Right lobe of liver (tissue), 6 donors: ENCODE data around the gene RNF217. TPM values are rescaled to one million over a fixed set of nuclear protein-coding genes. Genes with fewer than 3 reads are reported as not detected.
A peak's percentile ranks its signal among the peaks of the same experiment; 100 is the strongest.
"Not testable (repeated sequence)": the region's sequence is repeated elsewhere in the genome, so short reads cannot be mapped to it uniquely, and the experiment has no call there.

Experiments used
- ATAC-seq, 4 donors: fragments of 200-7000 bp; cut with Tn5 transposase; one replicate each; pipeline ENCODE4 v1.9.1; 2020; ENCODE audit warnings: mild to moderate bottlenecking in 4 of 4, moderate library complexity in 4 of 4
- DNase-seq, 3 donors: peaks; one replicate each; pipeline ENCODE4 v3.0.0-alpha.2; 2020
- H3K27ac ChIP-seq, 3 donors: fragments of 200-600 bp; one replicate each; pipeline ENCODE4 v1.8.0; 2022
- H3K27me3 ChIP-seq, 2 donors: fragments of 200-600 bp; one replicate each; pipeline ENCODE4 v1.8.0; 2022
- H3K36me3 ChIP-seq, 4 donors: fragments of 200-600 bp; sonication (generic) in 1 of 4; one replicate each; pipeline versions ENCODE4 v1.5.1 to v1.8.0; 2017 to 2022; ENCODE audit warnings: control low read depth in 1 of 4
- H3K4me1 ChIP-seq, 4 donors: fragments of 200-600 bp; sonication (generic) in 1 of 4; one replicate each; pipeline versions ENCODE4 v1.5.1 to v1.8.0; 2017 to 2022; ENCODE audit warnings: control low read depth in 1 of 4
- H3K4me3 ChIP-seq, 3 donors: fragments of 200-600 bp; one replicate each; pipeline ENCODE4 v1.8.0; 2022
- H3K9me3 ChIP-seq, 4 donors: fragments of 200-600 bp; sonication (generic) in 1 of 4; one replicate each; pipeline versions ENCODE4 v1.5.1 to v1.8.0; 2017 to 2022; ENCODE audit warnings: control low read depth in 1 of 4
- CTCF ChIP-seq, 4 donors: fragments of 200-600 bp in 3 of 4; fragments of 450-650 bp in 1 of 4; IDR thresholded peaks; one replicate each; pipeline versions ENCODE4 v1.5.1 to v1.8.0; 2016 to 2022; ENCODE audit warnings: antibody characterized with exemption in 4 of 4, mild to moderate bottlenecking in 2 of 4
- POLR2A ChIP-seq: fragments of 450-650 bp; IDR thresholded peaks from one replicate; pipeline ENCODE4 v1.6.1; 2017; ENCODE audit warnings: antibody characterized with exemption, mild to moderate bottlenecking
- WGBS: methylation state at CpG from one replicate; pipeline ENCODE4 v1.1.6; 2018; ENCODE audit warnings: low coverage, low lambda C conversion rate; ENCODE audit not compliant: insufficient coverage; ENCODE audit errors: missing lambda C conversion rate; 5-methylcytosine and 5-hydroxymethylcytosine counted together
- intact Hi-C, 2 donors: fragments of 100-400 bp; cut with DNase I; formaldehyde crosslinking; loops; one replicate each; pipeline versions ENCODE4 v1.11.2 to v1.14.1; 2022
- total RNA-seq, 6 experiments: library from RNA; depleted of rRNA in 2 of 6; stranded (reverse); fragments of >200 nt in 2 of 6; fragmentation: NEBNext Ultra II Directional in 3 of 6; extraction: Animal tissue kit (Norgen Biotek cat#: 25700) in 3 of 6; gene quantifications; one replicate each; pipeline versions ENCODE4 v1.1.0 to v1.2.4, GENCODE V29; 2016 to 2023
- donor health status: DM: no; HTN: yes; CAD: no.
- donor health status: DM: no; HTN: no; CAD: no.
- donor health status: DM: no; HTN: no; CAD: no.
- donor health status: DM: no; HTN: yes; CAD: no.
- donor health status: DM: no; HTN: yes; CAD: no.

RNF217 gene
- total RNA-seq, 6 experiments from 2014 or later = 9.8 to 20.7 (median 14.3) TPM

GRCh38 chr6:124964764-124965105, 2.5 kb downstream of the RNF217 start:
- DNase-seq (no peak), ATAC-seq (no peak)
- TF ChIP-seq POLR2A (no peak), CTCF (IDR thresholded peaks at IDR 0.05) (no peak)
- peak overlapping the region; percentile 51 to 79 (median 71) for H3K4me3 ChIP-seq
- H3K4me1 ChIP-seq = peaks cover 0 to 28% (median 6%) of the 10 kb centered on the region in 4 donors
- intact Hi-C loops = no loop called here
- 37% methylated on average over 3 of the region's 3 CpGs for WGBS
- no peaks in the 10 kb centered on the region for H3K36me3 ChIP-seq
- no peaks in the 10 kb centered on the region for H3K27me3 ChIP-seq
- H3K27ac ChIP-seq = peak overlapping the region; percentile 78 to 95 (median 86)
- H3K9me3 ChIP-seq = no peaks in the 10 kb centered on the region

GRCh38 chr6:124965424-124965850, 3.2 kb downstream of the RNF217 start:
- intact Hi-C loops, H3K4me3 ChIP-seq: not testable (repeated sequence)
- peak overlapping the region in 1 of 3 donors; percentile 78 for H3K27ac ChIP-seq

GRCh38 chr6:124967444-124967843, 5.2 kb downstream of the RNF217 start:
- DNase-seq = no peak
- no peak for ATAC-seq
- TF ChIP-seq CTCF (IDR thresholded peaks at IDR 0.05) (no peak), POLR2A (no peak)
- intact Hi-C loops = no loop called here
- no peak overlapping the region for H3K27ac ChIP-seq
- no peaks in the 10 kb centered on the region for H3K27me3 ChIP-seq
- H3K4me1 ChIP-seq = peaks cover 0 to 42% (median 6%) of the 10 kb centered on the region in 4 donors
- no peak overlapping the region for H3K4me3 ChIP-seq
- H3K9me3 ChIP-seq = no peaks in the 10 kb centered on the region
- H3K36me3 ChIP-seq = peaks cover 0 to 5% (median 0%) of the 10 kb centered on the region in 4 donors
- 88% methylated on average over 1 of the region's 1 CpG for WGBS

More at GRCh38 chr6:124965424-124965850, 3.2 kb downstream of the RNF217 start:
- DNase-seq, H3K27me3 ChIP-seq, H3K9me3 ChIP-seq, ATAC-seq, H3K36me3 ChIP-seq: not testable (repeated sequence)
- WGBS = 76% methylated on average over 3 of the region's 3 CpGs
- H3K4me1 ChIP-seq = peaks cover 0 to 34% (median 6%) of the 10 kb centered on the region in 4 donors

GRCh38 chr6:124968401-124968800, 6.2 kb downstream of the RNF217 start:
- Histone ChIP-seq H3K27me3 (no peaks in the 10 kb centered on the region), H3K27ac (no peak overlapping the region), H3K36me3 (peaks cover 0 to 7% (median 0%) of the 10 kb centered on the region in 4 donors), H3K4me1 (peaks cover 0 to 42% (median 6%) of the 10 kb centered on the region in 4 donors), H3K9me3 (no peaks in the 10 kb centered on the region), H3K4me3 (no peak overlapping the region)
- WGBS = 67% methylated on average over 1 of the region's 1 CpG
- no peak for TF ChIP-seq CTCF (IDR thresholded peaks at IDR 0.05)
- no peak for TF ChIP-seq POLR2A
- ATAC-seq (no peak), DNase-seq (no peak)
- intact Hi-C loops = no loop called here

GRCh38 chr6:124970243-124970642, 8.0 kb downstream of the RNF217 start:
- no peaks in the 10 kb centered on the region for H3K9me3 ChIP-seq
- H3K27me3 ChIP-seq = no peaks in the 10 kb centered on the region
- H3K4me1 ChIP-seq = peaks cover 0 to 46% (median 9%) of the 10 kb centered on the region in 4 donors
- no peak overlapping the region for H3K27ac ChIP-seq
- intact Hi-C loops = no loop called here
- H3K4me3 ChIP-seq = no peak overlapping the region
- DNase-seq (no peak), ATAC-seq (peak in 1 of 4 donors; percentile 8)
- 75% methylated on average over 5 of the region's 5 CpGs for WGBS
- no peak for TF ChIP-seq CTCF (IDR thresholded peaks at IDR 0.05)
- no peak for TF ChIP-seq POLR2A
- peaks cover 0 to 7% (median 0%) of the 10 kb centered on the region in 4 donors for H3K36me3 ChIP-seq
